ENCODE data around the gene TMEM109.

GRCh38 chr11:60905047-60905446 is 8.9 kb upstream of the TMEM109 start:
- no peak for TF ChIP-seq SMAD3 (CRISPR knock-in tag; IDR thresholded peaks at IDR 0.05; ENCODE audit: borderline replicate concordance)
- no peak for TF ChIP-seq PREB (CRISPR knock-in tag; IDR thresholded peaks at IDR 0.05; ENCODE audit: borderline replicate concordance)
- no peak for TF ChIP-seq CTCF (IDR thresholded peaks at IDR 0.05)
- no peak for TF ChIP-seq MAX (CRISPR knock-in tag; IDR thresholded peaks at IDR 0.05)
- no peak for TF ChIP-seq ZNF512 (CRISPR knock-in tag; IDR thresholded peaks at IDR 0.05; ENCODE audit: borderline replicate concordance)
